ENCODE data around the gene IRGC.

DNA sequence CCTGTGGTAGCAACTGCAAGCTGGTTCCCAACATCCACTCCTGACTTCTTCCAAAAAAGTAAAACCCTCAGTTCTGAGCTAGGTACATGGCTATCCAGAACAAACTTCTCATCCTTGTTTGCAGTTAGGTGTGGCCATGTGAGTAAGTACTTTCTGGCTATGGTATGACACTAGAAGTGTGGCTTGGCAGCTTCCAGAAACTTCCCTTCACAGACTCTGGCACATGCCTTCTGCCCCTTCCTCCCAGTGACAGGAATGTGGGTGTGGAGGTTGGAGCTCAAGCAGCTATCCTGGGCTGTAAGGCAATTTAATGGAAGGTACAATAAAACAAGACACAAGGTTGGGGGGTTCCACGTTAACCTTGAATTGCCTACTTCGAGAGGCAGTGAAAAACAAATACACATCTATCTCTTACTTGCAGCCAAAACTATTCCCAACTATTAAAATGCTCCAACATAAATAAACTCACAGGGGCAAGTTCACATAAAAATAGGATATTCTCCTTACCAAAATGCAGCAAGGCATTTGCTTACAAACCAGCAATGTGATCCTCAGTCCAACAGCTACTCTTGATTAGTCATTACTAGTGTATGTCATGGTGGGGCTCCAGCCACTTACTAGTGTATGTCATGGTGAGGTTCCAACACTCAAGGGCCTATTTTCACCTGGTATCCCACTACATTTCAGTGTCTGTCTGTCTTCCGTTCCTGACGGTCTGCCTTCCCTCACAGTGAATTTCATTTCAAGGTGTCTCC, 35.8 kb downstream of the IRGC start:
- TF ChIP-seq CTCF (IDR thresholded peaks at IDR 0.05; ENCODE audit: low read depth, low read length) = no peak
- no peak for TF ChIP-seq MAX (IDR thresholded peaks at IDR 0.05; ENCODE audit: low read depth, low read length)
- TF ChIP-seq POLR2A (IDR thresholded peaks at IDR 0.05; ENCODE audit: extremely low read depth, insufficient read length) = no peak
